ENCODE measurements around the gene MRPL14. TPM values are rescaled to one million over a fixed set of nuclear protein-coding genes. Genes with fewer than 3 reads are reported as not detected.

MRPL14 gene
- total and polyA plus RNA-seq, 2 of the 8 experiments (the other 6 are each of a cell fraction or from before 2014, with no cell fraction given): 82.0 to 97.1 TPM

- no peak for TF ChIP-seq USF2 (IDR thresholded peaks at IDR 0.05; ENCODE audit: low read length)
Observed at GRCh38 chr6:44109212-44109611, 18.0 kb downstream of the MRPL14 start (continued).
